Measurements from ENCODE around the gene SRRM4.

SRRM4 gene

GRCh38 chr12:119113496-119113986 is 132.2 kb downstream of the SRRM4 start:
- no peaks in the 10 kb centered on the region for H3K4me1 Mint-ChIP-seq (ENCODE audit: low read depth)
- H3K27ac Mint-ChIP-seq: no peak overlapping the region
- no peaks in the 10 kb centered on the region for H3K9me3 Mint-ChIP-seq (ENCODE audit: low read depth)
- H3K36me3 Mint-ChIP-seq: no peaks in the 10 kb centered on the region
- H3K27me3 Mint-ChIP-seq: peaks cover 6% of the 10 kb centered on the region
- H3K4me3 Mint-ChIP-seq: no peak overlapping the region

- H3K27ac Mint-ChIP-seq: no peak overlapping the region
- no peaks in the 10 kb centered on the region for H3K4me1 Mint-ChIP-seq (ENCODE audit: low read depth)
- H3K36me3 Mint-ChIP-seq: no peaks in the 10 kb centered on the region
- H3K9me3 Mint-ChIP-seq (ENCODE audit: low read depth): no peaks in the 10 kb centered on the region
- peaks cover 6% of the 10 kb centered on the region for H3K27me3 Mint-ChIP-seq
- no peak overlapping the region for H3K4me3 Mint-ChIP-seq
These were observed 133.0 kb downstream of the SRRM4 start for GRCh38 chr12:119114294-119114693.

- Mint-ChIP-seq H3K27me3 (peaks cover 6% of the 10 kb centered on the region), H3K27ac (no peak overlapping the region), H3K9me3 (ENCODE audit: low read depth) (no peaks in the 10 kb centered on the region), H3K4me1 (ENCODE audit: low read depth) (no peaks in the 10 kb centered on the region), H3K4me3 (no peak overlapping the region), H3K36me3 (no peaks in the 10 kb centered on the region)
These were observed 134.1 kb downstream of the SRRM4 start for GRCh38 chr12:119115296-119115905.

GRCh38 chr12:119117936-119118335 is 136.6 kb downstream of the SRRM4 start:
- H3K4me3 Mint-ChIP-seq: no peak overlapping the region
- no peak overlapping the region for H3K27ac Mint-ChIP-seq
- H3K9me3 Mint-ChIP-seq (ENCODE audit: low read depth): no peaks in the 10 kb centered on the region
- peaks cover 3% of the 10 kb centered on the region for H3K27me3 Mint-ChIP-seq
- H3K4me1 Mint-ChIP-seq (ENCODE audit: low read depth): no peaks in the 10 kb centered on the region
- no peaks in the 10 kb centered on the region for H3K36me3 Mint-ChIP-seq

GRCh38 chr12:119118625-119119024 is 137.3 kb downstream of the SRRM4 start:
- Mint-ChIP-seq H3K36me3 (no peaks in the 10 kb centered on the region), H3K27me3 (peaks cover 3% of the 10 kb centered on the region), H3K4me3 (no peak overlapping the region), H3K4me1 (ENCODE audit: low read depth) (no peaks in the 10 kb centered on the region), H3K9me3 (ENCODE audit: low read depth) (no peaks in the 10 kb centered on the region), H3K27ac (no peak overlapping the region)

- Mint-ChIP-seq H3K9me3 (ENCODE audit: low read depth) (no peaks in the 10 kb centered on the region), H3K27me3 (peaks cover 3% of the 10 kb centered on the region), H3K27ac (no peak overlapping the region), H3K4me3 (no peak overlapping the region), H3K36me3 (no peaks in the 10 kb centered on the region), H3K4me1 (ENCODE audit: low read depth) (no peaks in the 10 kb centered on the region)
These were observed 140.7 kb downstream of the SRRM4 start for GRCh38 chr12:119122047-119122446.

GRCh38 chr12:119122751-119123150 is 141.4 kb downstream of the SRRM4 start:
- H3K27me3 Mint-ChIP-seq: peaks cover 1% of the 10 kb centered on the region
- H3K4me3 Mint-ChIP-seq: no peak overlapping the region
- no peaks in the 10 kb centered on the region for H3K4me1 Mint-ChIP-seq (ENCODE audit: low read depth)
- H3K9me3 Mint-ChIP-seq (ENCODE audit: low read depth): no peaks in the 10 kb centered on the region
- H3K27ac Mint-ChIP-seq: no peak overlapping the region
- H3K36me3 Mint-ChIP-seq: no peaks in the 10 kb centered on the region

- Mint-ChIP-seq H3K36me3 (no peaks in the 10 kb centered on the region), H3K4me3 (no peak overlapping the region), H3K27me3 (no peaks in the 10 kb centered on the region), H3K27ac (no peak overlapping the region), H3K9me3 (ENCODE audit: low read depth) (peaks cover 14% of the 10 kb centered on the region), H3K4me1 (ENCODE audit: low read depth) (no peaks in the 10 kb centered on the region)
These were observed 147.2 kb downstream of the SRRM4 start for GRCh38 chr12:119128527-119128926.

GRCh38 chr12:119129827-119130434 is 148.6 kb downstream of the SRRM4 start:
- H3K36me3 Mint-ChIP-seq: no peaks in the 10 kb centered on the region
- H3K4me1 Mint-ChIP-seq (ENCODE audit: low read depth): no peaks in the 10 kb centered on the region
- no peaks in the 10 kb centered on the region for H3K27me3 Mint-ChIP-seq
- peaks cover 17% of the 10 kb centered on the region for H3K9me3 Mint-ChIP-seq (ENCODE audit: low read depth)
- no peak overlapping the region for H3K27ac Mint-ChIP-seq
- no peak overlapping the region for H3K4me3 Mint-ChIP-seq

GRCh38 chr12:119130523-119130922 is 149.2 kb downstream of the SRRM4 start:
- Mint-ChIP-seq H3K27ac (no peak overlapping the region), H3K4me1 (ENCODE audit: low read depth) (no peaks in the 10 kb centered on the region), H3K36me3 (no peaks in the 10 kb centered on the region), H3K27me3 (no peaks in the 10 kb centered on the region), H3K9me3 (ENCODE audit: low read depth) (peaks cover 17% of the 10 kb centered on the region), H3K4me3 (no peak overlapping the region)

- H3K27me3 Mint-ChIP-seq: no peaks in the 10 kb centered on the region
- H3K27ac Mint-ChIP-seq: no peak overlapping the region
- no peak overlapping the region for H3K4me3 Mint-ChIP-seq
- H3K9me3 Mint-ChIP-seq (ENCODE audit: low read depth): peaks cover 15% of the 10 kb centered on the region
- no peaks in the 10 kb centered on the region for H3K4me1 Mint-ChIP-seq (ENCODE audit: low read depth)
- no peaks in the 10 kb centered on the region for H3K36me3 Mint-ChIP-seq
These were observed 153.1 kb downstream of the SRRM4 start for GRCh38 chr12:119134284-119135072.

GRCh38 chr12:119136811-119137410 is 155.6 kb downstream of the SRRM4 start:
- Mint-ChIP-seq H3K4me1 (ENCODE audit: low read depth) (no peaks in the 10 kb centered on the region), H3K27ac (no peak overlapping the region), H3K4me3 (no peak overlapping the region), H3K36me3 (no peaks in the 10 kb centered on the region), H3K27me3 (no peaks in the 10 kb centered on the region), H3K9me3 (ENCODE audit: low read depth) (peaks cover 9% of the 10 kb centered on the region)

GRCh38 chr12:119139448-119139847 is 158.1 kb downstream of the SRRM4 start:
- Mint-ChIP-seq H3K27me3 (peaks cover 6% of the 10 kb centered on the region), H3K27ac (no peak overlapping the region), H3K4me3 (no peak overlapping the region), H3K9me3 (ENCODE audit: low read depth) (no peaks in the 10 kb centered on the region), H3K36me3 (no peaks in the 10 kb centered on the region), H3K4me1 (ENCODE audit: low read depth) (no peaks in the 10 kb centered on the region)

GRCh38 chr12:119145367-119145766 is 164.0 kb downstream of the SRRM4 start:
- no peaks in the 10 kb centered on the region for H3K4me1 Mint-ChIP-seq (ENCODE audit: low read depth)
- H3K27ac Mint-ChIP-seq: no peak overlapping the region
- H3K27me3 Mint-ChIP-seq: peaks cover 19% of the 10 kb centered on the region
- H3K9me3 Mint-ChIP-seq (ENCODE audit: low read depth): no peaks in the 10 kb centered on the region
- H3K4me3 Mint-ChIP-seq: no peak overlapping the region
- no peaks in the 10 kb centered on the region for H3K36me3 Mint-ChIP-seq

GRCh38 chr12:119147847-119148448 is 166.6 kb downstream of the SRRM4 start:
- Mint-ChIP-seq H3K36me3 (no peaks in the 10 kb centered on the region), H3K9me3 (ENCODE audit: low read depth) (no peaks in the 10 kb centered on the region), H3K27me3 (peaks cover 27% of the 10 kb centered on the region), H3K27ac (no peak overlapping the region), H3K4me3 (no peak overlapping the region), H3K4me1 (ENCODE audit: low read depth) (no peaks in the 10 kb centered on the region)

Measured in activated naive CD8-positive, alpha-beta T cell (primary cell).